Fibroblast of the conjunctiva (primary cell): Measurements from ENCODE around the gene DMBX1.

ENCODE experiments used
- DNase-seq: peaks from one replicate; pipeline ENCODE4 v3.0.0-alpha.2; 2010; ENCODE audit warnings: low read depth

DMBX1 gene

GRCh38 chr1:46459315-46459714, 30.3 kb upstream of the DMBX1 start:
- no peak for DNase-seq

DNA sequence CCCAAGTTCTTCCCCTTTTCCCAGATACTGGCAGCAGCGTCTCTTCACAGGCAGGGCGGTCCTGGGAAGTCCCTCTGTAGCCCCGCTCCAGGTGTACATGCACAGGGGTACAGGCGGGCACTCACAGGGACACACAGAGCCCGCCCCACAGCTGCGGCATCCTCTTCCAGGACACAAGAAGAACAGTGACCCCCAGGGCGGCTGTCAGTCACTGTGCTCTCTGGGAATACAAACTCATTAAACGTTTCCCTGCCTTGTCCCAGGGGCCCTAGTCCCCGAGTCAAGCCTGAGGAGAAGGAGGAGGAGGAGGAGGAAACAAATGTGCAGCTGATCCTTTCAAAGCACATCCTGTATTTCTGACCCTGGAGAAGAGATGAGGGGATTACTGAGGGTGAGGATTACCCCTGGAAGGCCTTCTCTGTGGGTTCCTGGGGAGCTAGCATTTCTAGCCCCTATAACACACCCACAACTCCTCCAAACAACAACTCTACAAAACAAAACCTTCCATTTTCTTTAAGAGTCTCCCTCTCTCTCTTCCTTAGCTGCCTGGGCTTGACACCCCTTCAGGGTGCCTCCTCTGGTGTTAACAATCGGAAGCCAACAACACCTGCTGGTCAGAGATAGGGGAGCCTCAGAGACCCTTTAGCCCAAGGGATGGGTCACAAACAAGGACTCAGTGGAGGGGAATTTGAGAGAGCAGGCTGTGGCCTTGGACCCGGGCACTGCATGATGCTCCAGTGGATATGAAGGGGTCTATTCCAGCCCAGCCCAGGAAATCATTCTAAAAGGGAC, 28.4 kb upstream of the DMBX1 start:
- DNase-seq, result no peak

GRCh38 chr1:46461809-46462448, 27.7 kb upstream of the DMBX1 start:
- no peak for DNase-seq

DNA sequence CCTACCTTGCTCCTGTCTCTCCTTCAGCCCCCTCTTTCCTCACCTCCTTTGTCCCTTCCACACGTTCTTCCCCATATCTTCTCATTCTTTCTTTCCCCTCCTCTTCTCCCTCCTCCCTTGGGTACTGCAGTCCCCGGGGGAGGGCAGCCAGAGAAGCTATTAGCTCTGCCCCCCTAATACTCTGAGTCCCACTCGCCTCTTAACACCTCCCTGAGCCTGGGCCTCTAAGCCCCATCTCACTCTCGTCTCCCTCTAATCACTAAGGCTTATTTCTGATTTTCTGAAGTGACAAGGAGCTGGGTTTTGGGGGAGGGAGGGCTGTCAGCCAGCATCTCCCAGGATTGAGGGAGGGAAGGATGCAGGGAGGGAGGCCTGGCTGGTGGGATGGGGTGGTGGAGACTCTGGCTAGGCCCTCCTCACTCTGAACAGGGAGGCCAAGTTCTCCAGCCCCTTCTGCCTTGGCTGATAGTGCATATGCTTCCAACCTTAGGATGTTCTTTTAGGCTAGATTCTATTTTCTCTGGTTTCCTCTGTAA, 25.6 kb upstream of the DMBX1 start:
- no peak for DNase-seq

DNA sequence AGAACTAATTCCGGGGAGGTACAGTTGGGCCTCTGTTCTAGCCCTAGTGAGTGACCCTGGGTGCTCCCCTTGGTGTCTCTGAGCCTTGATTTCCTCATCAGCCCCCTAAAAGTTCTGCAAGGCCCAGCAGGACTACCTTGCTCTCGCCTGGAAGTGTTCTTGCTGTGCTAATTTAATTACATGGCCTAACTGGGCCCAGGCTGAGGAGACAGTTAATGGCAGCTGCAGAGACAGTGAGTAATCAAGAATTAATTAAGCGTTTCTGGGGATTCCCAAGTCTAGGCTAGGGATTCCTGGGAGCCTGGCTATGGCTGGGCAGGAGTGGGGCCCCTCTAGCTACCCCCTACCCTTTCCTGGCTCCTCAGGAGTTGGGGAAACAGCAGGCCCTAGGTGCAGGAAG, 24.7 kb upstream of the DMBX1 start:
- DNase-seq, result no peak

DNA sequence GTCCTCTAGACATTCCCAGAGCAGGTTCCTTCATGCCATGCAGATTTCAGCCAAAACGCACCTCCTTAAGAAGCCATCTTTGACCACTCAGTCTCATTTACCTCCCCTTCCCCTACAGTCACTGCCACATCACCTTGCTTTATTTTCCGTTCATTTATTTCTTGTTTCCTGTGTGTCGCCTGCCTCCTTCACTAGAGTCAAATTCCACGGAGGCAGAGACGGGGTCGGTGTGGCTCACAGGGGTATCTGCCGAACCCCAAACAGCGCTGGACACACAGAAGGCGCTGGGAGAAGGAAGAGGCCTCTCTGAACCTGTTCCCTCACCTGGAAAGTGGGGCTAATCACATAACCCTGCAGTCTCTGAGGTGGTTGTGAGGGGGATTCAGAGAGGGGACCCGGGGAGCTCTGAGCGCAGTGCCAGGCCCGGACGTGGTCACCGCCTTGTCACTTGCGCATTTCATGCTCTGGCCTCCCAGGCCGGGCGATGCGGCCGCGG, 23.6 kb upstream of the DMBX1 start:
- DNase-seq, result no peak

DNA sequence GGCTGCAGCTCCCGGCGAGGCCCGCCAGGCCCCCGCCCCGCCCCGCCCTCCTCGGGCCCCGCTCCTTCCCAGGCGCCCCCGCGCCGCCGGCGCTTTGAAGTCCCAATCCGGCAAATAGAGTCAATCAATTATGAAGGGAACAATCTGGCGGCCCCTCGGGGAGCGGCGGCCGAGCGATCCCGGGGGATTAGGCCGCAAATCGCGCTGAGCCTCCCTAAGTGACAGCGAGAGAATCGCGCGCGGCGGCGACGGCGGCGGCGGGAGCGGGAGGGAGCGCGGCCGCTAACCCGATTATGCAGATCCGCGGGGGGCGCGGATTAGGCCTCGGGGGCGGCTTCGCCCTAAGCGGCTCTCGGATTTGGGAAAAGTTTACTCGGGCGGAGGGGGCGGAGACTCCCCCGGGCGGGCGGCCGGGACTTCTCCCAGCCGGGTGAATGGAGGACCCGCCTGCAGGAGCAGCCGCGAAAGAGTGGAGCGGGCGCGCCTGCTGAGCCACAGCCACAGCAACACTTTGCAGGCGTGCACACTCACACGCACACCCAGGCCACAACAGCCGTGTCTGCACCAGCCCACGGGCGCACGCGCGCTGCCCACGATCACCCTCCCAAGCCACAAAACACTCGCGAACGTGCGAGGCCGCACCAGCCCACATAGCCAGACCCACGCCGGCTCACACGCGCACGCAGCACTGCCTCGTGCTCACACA, 23.0 kb upstream of the DMBX1 start:
- no peak for DNase-seq

- no peak for DNase-seq
Observed at GRCh38 chr1:46467183-46467504, 22.5 kb upstream of the DMBX1 start.

DNA sequence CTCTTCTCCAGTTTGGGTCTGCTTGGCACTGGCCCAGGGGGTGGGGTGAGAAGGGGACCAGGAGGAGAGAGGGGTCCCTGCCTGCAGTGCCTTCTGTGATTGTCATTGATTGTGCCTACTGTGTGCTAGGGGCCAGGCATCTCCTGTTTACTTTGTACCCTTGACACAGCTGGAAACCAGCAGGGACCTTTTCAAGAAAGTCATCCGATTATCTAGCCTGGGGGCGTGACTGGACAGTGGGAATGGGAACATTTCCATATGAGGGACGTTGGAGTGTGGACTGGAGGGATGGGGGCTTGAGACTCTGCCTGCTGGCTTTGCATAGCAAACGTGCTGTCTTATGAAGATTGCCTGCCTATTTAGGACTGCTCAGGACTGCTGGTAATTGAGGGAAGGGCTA, 19.8 kb upstream of the DMBX1 start:
- DNase-seq, result no peak

DNA sequence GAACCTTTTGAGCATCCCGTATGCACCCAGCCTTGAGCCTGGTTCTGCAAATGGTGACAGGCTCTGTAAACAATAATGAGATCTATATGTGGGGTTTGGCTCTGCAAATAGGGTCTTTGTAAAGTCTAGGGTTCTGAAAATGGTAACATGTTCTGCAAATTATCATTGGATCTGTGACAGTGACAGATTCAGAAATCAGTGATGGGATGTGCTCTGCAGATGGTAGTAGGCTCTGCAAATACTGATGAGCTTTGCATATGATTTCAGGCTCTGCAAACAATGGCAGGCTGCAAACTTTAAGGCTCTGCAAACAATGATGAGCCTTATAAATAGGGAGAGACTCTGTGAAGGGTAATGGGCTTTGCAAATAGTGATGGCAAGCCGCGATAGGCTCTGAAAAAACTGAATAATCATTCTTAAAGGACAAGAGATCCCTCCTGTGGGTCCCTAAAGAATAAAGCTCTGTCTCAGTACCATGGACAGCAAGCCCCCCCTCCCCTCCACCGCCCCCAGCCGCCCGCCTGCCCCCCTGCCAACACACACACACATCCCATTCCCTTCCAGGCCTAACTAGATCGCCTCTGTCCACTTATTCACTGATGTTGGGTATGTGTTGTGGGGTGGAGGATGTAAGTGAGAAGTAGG, 17.7 kb upstream of the DMBX1 start:
- no peak for DNase-seq

- no peak for DNase-seq
Observed at GRCh38 chr1:46472498-46473181, 17.0 kb upstream of the DMBX1 start.

GRCh38 chr1:46473991-46474390, 15.6 kb upstream of the DMBX1 start:
- no peak for DNase-seq

- DNase-seq, result no peak
Observed at GRCh38 chr1:46474570-46474969, 15.1 kb upstream of the DMBX1 start.

- no peak for DNase-seq
Observed at GRCh38 chr1:46476673-46477072, 13.0 kb upstream of the DMBX1 start.

DNA sequence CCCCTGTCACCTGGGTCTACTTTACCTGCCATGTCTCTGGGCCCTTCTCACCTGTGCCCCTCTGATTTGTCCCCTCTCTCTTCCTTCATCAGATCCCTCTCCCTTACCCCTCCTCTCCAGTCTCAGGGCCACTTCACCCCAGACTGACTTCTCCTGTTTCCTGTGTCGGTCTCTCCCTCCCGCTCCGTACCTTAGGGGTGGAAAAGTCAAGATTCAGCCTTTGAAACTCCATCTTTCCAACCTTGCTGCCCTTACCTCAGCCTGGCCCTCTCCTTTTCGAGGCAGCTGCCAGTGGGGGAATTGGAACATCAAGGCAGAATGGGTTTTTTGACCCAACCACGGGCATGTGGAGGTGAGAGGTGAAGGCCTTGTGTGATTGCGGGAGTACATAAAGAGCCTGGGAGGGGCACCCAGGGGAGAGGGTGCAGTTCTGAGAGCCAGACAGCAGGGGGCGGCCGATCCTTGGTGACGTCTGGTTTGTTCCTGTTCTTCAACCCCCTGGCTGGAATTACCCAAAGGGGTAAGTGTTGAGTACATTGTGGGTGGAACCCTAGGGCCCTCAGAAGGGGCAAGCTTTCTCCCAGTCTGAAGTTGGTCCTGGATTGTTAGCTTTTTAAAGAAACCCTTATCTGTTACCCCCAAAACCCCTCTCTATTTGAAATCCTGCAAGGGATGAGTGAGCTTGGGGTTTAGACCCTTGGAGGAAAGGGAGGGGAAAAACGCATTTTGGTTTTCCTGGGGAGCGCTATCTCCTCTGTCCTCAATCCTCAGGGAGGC, 12.3 kb upstream of the DMBX1 start:
- DNase-seq, result peak; percentile 50

GRCh38 chr1:46478721-46479485, 10.7 kb upstream of the DMBX1 start:
- no peak for DNase-seq

DNA sequence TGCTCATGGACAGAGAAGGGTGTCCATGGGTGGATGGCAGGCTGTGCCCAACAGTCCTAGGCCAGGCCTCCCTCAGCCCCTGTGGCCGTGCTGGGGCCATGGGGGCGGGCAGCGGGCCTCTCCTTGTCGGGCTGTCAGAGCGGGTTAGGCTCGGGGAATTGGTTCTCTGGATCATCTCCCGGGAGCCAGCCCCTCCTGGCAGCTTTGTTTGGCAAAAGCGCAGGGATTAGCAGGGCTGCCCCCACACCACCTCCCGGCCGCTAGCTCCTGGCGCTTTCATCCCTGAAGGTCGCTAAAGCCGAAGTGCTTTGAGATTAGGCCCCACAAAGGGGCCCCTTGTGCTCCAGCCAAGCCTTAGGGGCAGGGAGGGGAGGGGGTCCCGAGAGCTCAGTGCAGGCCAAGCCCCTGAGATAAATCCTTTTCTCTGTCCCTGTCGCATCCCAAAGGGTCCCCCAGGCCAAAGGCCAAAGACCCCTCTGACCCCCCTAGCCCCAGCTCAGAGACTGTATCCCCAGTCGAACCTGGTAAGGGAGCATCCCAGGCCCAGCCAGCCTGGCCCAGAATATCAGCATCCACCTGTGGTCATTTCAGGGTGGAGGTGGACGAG, 9.8 kb upstream of the DMBX1 start:
- DNase-seq, result no peak

GRCh38 chr1:46480959-46481646, 8.5 kb upstream of the DMBX1 start:
- DNase-seq, result no peak

GRCh38 chr1:46481961-46482360, 7.7 kb upstream of the DMBX1 start:
- DNase-seq, result no peak
